ENCODE data around the gene ZNF790.

The ZNF790 gene

GRCh38 chr19:36847968-36848367 is 9.8 kb upstream of the ZNF790 start:
- POLR2A ChIA-PET = no interaction called here
- no peak for DNase-seq (ENCODE audit: extremely low spot score)
- CTCF ChIA-PET = no interaction called here
- TF ChIP-seq, protein P1, sequence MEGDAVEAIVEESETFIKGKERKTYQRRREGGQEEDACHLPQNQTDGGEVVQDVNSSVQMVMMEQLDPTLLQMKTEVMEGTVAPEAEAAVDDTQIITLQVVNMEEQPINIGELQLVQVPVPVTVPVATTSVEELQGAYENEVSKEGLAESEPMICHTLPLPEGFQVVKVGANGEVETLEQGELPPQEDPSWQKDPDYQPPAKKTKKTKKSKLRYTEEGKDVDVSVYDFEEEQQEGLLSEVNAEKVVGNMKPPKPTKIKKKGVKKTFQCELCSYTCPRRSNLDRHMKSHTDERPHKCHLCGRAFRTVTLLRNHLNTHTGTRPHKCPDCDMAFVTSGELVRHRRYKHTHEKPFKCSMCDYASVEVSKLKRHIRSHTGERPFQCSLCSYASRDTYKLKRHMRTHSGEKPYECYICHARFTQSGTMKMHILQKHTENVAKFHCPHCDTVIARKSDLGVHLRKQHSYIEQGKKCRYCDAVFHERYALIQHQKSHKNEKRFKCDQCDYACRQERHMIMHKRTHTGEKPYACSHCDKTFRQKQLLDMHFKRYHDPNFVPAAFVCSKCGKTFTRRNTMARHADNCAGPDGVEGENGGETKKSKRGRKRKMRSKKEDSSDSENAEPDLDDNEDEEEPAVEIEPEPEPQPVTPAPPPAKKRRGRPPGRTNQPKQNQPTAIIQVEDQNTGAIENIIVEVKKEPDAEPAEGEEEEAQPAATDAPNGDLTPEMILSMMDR (IDR thresholded peaks at IDR 0.05; ENCODE audit: control extremely low read depth, extremely low read depth, low read depth, missing control alignments) = no peak

DNA sequence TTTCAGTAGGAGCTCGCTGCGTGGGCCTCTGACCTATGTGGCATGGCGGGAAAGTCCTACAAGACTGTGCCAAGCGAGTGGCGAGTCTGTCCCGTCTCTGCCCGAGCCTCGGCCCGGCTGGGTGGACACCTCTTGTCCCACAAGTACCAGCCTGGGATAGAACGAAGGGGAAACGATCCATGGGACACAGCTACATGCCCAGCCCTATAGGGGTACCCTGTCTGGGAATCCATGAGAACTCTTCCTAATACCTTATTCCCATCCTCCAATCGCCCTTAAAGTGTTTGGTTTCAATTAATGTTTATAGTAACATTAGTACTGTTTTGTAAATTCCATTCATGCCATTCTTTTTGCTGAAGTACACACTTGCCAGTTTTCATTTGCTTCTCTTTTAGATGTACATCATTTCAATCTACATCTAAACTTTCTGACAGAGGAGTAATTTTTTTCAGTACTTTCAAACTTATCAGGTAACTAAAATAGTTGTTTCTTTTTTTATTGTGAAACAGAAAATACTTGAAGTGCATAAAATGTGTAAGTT is 667 bp upstream of the ZNF790 start:
- ChIA-PET POLR2A (interaction anchor here (0.6 to 1.8 kb wide), 2 partner anchors 10 to 12 kb away, joined by 3 to 8 read pairs; partner anchors contain the start of gene ZNF345), CTCF (interaction anchor here (1.2 to 2.7 kb wide), 2 partner anchors 11 to 30 kb away, joined by 3 to 13 read pairs; partner anchors contain the start of gene ZNF345)
- TF ChIP-seq, protein P1 (IDR thresholded peaks at IDR 0.05; ENCODE audit: control extremely low read depth, extremely low read depth, low read depth, missing control alignments) = no peak

GRCh38 chr19:36837176-36837905 is 846 bp downstream of the ZNF790 start:
- TF ChIP-seq, protein P1 (IDR thresholded peaks at IDR 0.05; ENCODE audit: control extremely low read depth, extremely low read depth, low read depth, missing control alignments) = no peak
- ChIA-PET POLR2A (interaction anchor here (0.6 to 1.0 kb wide), 3 partner anchors 13 to 308 kb away, joined by 3 to 12 read pairs (median 3); partner anchors contain the start of gene ZNF345), CTCF (interaction anchor here (1.3 to 2.7 kb wide), 2 partner anchors 13 to 43 kb away, joined by 3 to 13 read pairs; partner anchors contain the start of gene ZNF345)
- DNase-seq (ENCODE audit: extremely low spot score) = no peak

More for the DNA sequence above, 667 bp upstream of the ZNF790 start:
- no peak for DNase-seq (ENCODE audit: extremely low spot score)

DNA sequence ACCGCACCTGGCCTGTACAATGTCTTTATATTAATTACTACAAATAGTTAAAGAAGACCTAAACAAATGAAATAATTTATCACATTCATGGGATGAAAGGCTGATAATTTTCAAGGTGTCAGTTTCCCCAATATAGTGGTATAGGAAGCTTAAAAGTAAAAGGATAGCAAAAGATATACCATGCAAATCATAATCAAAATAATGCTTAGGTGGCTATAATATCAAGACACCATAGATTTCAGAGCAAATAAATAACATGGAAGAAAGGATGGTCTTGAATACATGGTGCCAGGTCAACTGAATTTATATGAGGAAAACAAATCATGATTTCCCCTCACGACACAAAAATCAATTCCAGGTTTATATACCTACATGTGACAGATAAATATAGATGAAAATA is 4.8 kb downstream of the ZNF790 start:
- TF ChIP-seq, protein P1 (IDR thresholded peaks at IDR 0.05; ENCODE audit: control extremely low read depth, extremely low read depth, low read depth, missing control alignments) = no peak
- ChIA-PET POLR2A (no interaction called here), CTCF (no interaction called here)
- no peak for DNase-seq (ENCODE audit: extremely low spot score)

GRCh38 chr19:36821758-36822157 is 16.4 kb downstream of the ZNF790 start:
- ChIA-PET CTCF (interaction anchor here (1.0 kb wide), 1 partner anchor 8 kb away, joined by 3 read pairs; no protein-coding TSS in a partner anchor), POLR2A (no interaction called here)
- no peak for DNase-seq (ENCODE audit: extremely low spot score)
- TF ChIP-seq, protein P1 (IDR thresholded peaks at IDR 0.05; ENCODE audit: control extremely low read depth, extremely low read depth, low read depth, missing control alignments) = no peak

DNA sequence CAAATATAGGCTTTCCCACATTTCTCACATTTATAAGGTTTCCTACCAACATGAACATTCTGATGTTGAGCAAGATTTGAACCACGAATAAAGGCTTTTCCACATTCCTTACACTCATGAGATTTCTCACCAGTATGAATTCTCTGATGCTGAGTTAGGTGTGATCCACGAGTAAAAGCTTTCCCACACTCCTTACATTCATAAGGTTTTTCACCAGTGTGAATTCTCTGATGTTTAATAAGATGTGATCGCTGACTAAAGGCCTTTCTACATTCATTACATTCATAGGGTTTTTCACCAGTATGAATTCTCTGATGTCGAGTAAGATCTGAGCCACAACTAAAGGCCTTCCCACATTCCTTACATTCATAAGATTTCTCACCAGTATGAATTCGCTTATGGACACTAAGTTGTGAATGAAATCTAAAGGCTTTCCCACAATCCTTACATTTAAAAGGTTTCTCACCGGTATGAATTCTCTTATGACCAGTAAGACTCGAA is 19.0 kb downstream of the ZNF790 start:
- ChIA-PET CTCF (interaction anchor here (1.5 kb wide), 1 partner anchor 11 kb away, joined by 3 read pairs; no protein-coding TSS in a partner anchor), POLR2A (no interaction called here)
- DNase-seq (ENCODE audit: extremely low spot score) = no peak
- TF ChIP-seq, protein P1 (IDR thresholded peaks at IDR 0.05; ENCODE audit: control extremely low read depth, extremely low read depth, low read depth, missing control alignments) = no peak
